GM19397 (cell line): Measurements from ENCODE around the gene XRCC4.
A peak's percentile ranks its signal among the peaks of the same experiment; 100 is the strongest.

ENCODE experiments used
- ATAC-seq: cut with Tn5 transposase; IDR thresholded peaks from one replicate; pipeline ENCODE4 v1.9.1; 2021; ENCODE audit warnings: mild to moderate bottlenecking, moderate library complexity; ENCODE audit not compliant: unreplicated experiment

The XRCC4 gene

GRCh38 chr5:83371726-83372125 is 294.4 kb downstream of the XRCC4 start:
- ATAC-seq, result no peak

GRCh38 chr5:83374547-83374946 is 297.2 kb downstream of the XRCC4 start:
- ATAC-seq, result no peak

- ATAC-seq, result no peak
Measured at GRCh38 chr5:83375049-83375745, 297.9 kb downstream of the XRCC4 start.

- no peak for ATAC-seq
Measured at GRCh38 chr5:83376461-83376860, 299.1 kb downstream of the XRCC4 start.

- ATAC-seq, result no peak
Measured at GRCh38 chr5:83377131-83377865, 300.0 kb downstream of the XRCC4 start.

GRCh38 chr5:83378624-83379289 is 301.4 kb downstream of the XRCC4 start:
- no peak for ATAC-seq

- no peak for ATAC-seq
Measured at GRCh38 chr5:83385812-83386211, 308.5 kb downstream of the XRCC4 start.

- no peak for ATAC-seq
Measured at GRCh38 chr5:83387041-83387440, 309.7 kb downstream of the XRCC4 start.

- ATAC-seq, result no peak
Measured at GRCh38 chr5:83388608-83389007, 311.3 kb downstream of the XRCC4 start.

- ATAC-seq, result no peak
Measured at GRCh38 chr5:83392766-83393503, 315.6 kb downstream of the XRCC4 start.

GRCh38 chr5:83393504-83393866 is 316.1 kb downstream of the XRCC4 start:
- ATAC-seq, result no peak

GRCh38 chr5:83394190-83394589 is 316.8 kb downstream of the XRCC4 start:
- ATAC-seq, result no peak

GRCh38 chr5:83396662-83397061 is 319.3 kb downstream of the XRCC4 start:
- ATAC-seq, result no peak

- ATAC-seq, result no peak
Measured at GRCh38 chr5:83397658-83398057, 320.3 kb downstream of the XRCC4 start.

GRCh38 chr5:83400241-83400640 is 322.9 kb downstream of the XRCC4 start:
- no peak for ATAC-seq

GRCh38 chr5:83400701-83401100 is 323.4 kb downstream of the XRCC4 start:
- ATAC-seq, result no peak

- peak; percentile 60 for ATAC-seq
Measured at GRCh38 chr5:83401122-83401731, 323.9 kb downstream of the XRCC4 start.

GRCh38 chr5:83401775-83402174 is 324.4 kb downstream of the XRCC4 start:
- no peak for ATAC-seq
